GM21447 (cell line): ENCODE data around the gene DROSHA.

ENCODE experiments used
- ATAC-seq: cut with Tn5 transposase; IDR thresholded peaks from one replicate; pipeline ENCODE4 v1.9.1; 2021; ENCODE audit not compliant: unreplicated experiment

DROSHA gene

DNA sequence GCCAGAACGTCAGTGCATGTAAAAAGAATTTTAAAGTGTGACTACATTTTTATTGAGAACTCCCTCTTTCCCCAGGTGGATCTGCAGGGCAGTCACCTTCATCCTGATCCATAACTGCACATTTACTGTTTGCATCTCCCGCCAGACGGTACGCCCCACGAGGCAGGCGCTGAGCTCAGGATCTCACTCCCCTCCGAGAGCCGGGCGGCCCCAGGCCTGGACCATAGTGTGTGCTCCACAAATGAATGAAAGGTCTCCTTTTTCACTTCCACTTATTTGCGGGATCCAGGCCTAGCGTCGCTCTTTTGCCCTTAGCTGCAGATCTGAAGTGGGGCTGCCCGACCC, 378 bp downstream of the DROSHA start:
- ATAC-seq, result peak; percentile 32

DNA sequence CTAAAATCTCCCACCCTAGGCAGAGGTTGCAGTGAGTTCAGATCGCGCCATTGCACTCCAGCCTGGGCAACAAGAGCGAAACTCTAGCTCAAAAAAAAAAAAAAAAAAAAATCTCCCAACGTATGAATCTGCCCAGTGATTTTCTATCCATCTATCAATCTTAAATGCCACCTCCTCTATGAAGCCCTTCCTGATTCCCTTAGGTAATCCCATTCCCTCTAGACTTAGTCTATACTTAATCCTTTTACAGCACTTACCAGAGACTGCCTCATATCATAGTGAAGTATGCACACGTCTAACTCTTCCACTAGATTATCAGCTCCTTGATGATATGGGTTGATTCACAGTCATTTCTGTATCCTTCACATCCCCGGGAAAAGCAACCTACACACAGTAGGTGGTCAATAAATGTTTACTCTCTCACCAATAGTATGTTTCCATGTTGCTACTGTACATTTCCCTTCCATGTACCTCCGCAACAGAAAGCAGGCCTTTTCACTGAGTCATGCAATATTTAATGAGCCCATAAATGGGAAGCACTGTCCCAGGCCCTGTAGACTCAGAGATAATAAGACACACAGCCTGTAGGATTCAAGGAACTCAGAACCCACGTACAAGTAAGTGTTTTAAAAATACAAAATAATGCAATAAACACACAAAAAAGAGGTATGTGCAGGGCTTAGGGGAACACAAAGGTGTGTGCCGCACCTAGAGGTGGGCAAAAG, 1.2 kb downstream of the DROSHA start:
- ATAC-seq, result no peak

DNA sequence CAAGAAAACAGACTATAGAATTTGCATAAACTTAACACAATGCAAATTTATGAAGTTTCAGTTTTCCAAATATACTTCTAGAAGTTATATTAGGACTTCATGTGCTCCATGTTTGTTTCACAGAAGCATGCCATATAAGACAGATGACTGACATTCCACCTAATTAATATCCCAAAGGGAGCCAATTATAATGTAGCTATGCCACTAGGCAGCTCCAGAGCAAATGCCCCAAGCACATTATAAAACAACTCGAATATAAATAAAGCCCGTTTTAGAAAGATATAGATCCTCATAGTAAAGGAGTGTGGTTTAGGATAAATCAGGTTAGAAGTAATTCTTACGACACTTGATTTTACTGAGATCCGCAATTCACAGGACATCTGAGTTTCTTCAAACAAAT, 8.9 kb downstream of the DROSHA start:
- ATAC-seq, result no peak

DNA sequence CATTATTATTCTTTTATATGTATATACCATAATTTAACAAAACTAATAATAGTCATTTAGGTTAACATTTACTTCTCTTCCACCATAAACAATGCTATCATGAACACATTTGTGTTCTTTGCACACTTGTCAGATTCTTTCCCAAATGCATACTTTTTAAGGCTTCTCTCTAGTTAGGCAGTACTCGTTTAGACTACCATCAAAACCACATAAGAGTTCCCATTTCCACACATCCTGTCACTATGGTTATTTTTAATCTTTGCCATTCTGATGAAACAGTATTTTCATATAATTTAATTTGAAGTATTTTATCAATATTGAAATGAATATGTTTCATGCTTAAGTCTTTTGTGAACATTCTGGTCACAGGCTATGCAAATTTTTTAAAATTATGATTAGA, 15.1 kb downstream of the DROSHA start:
- no peak for ATAC-seq

DNA sequence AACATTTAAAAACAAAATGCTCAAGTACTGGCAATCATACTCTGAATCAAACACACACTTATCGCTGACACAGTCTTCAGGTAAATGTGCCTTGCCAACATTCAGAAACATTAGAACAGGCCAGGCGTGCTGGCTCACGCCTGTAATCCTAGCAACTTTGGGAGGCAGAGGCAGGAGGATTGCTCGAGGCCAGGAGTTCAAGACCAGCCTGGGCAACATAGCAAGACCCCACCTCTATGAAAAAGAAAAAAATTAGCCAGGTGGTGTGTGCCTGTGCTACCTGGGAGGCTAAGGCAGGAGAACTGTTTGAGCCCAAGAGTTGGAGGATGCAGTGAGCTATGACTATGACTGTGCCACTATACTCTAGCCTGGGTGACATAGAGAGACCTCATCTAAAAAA, 20.6 kb downstream of the DROSHA start:
- no peak for ATAC-seq

DNA sequence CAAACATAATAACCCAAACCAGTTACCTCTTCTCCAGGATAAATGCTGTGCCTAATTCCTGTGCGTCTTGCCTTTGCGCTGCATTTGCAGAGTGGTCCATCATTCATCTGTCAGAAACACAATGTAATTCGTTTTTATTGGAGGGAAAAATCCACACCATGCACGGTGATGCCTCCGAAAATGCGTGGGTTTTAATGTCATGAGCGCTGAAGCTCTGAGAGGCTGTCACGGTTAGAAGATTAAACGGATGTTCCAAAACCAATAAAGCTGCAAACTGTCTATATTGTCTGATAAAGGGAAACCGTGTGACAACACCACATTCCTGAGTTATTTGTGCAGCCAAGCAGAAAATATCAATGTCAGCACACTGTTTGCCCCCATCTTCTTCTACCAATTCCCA, 27.4 kb downstream of the DROSHA start:
- ATAC-seq, result no peak

DNA sequence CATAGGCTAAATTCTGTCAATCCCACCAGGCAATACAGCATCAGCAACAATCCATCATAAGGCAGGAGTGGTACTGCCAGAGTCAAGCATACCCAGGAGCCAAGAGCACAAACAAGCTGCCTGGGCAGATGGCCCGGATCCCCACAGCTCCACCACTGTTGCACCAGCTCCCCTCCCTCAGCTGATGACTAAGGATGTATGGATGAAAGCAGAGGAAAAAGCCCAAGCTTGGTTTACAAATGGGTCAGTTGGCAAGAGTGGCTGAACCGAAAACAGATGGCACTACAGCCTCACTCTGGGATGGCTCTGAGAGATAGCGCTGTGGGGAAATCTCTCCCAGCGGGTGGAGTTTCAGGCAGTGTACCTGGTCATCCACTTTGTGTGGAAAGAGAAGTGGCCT, 29.4 kb downstream of the DROSHA start:
- no peak for ATAC-seq

DNA sequence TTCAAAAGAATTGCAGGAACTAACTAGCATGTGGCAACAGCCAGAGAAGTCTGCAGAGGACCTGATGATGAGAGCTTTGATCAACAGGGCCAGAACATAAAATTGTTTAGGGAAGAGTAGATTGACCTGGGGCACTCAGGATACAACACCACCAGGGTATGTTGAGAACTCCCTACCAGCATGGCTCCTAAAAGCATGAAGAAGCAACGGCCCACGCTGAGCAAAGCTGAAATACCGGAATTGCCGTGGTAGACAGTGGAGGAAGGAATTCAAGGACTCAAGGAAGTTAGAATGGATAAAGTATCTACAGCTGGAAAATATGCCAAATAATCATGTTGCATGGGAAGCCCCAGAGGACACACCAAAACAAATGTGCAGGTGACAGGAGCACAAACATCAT, 31.6 kb downstream of the DROSHA start:
- no peak for ATAC-seq

DNA sequence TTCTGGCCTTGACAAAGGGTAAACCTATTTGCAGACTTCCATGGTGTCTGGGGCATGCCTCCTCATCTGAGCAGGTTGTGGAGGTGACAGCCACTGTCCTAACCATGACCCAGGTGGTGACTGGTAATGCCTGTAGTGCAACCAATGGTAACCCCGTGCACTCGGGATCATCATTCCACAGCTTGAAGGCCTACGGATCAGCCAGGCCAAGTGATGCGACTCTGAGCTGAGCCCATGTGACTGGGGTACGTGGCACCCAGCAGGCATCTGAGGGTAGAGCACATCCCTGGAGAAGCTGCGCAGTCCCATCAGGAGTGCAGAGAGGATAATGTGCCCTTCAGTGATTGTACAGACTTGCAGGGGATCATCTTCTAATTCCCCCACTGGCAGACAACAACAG, 35.0 kb downstream of the DROSHA start:
- ATAC-seq, result no peak

DNA sequence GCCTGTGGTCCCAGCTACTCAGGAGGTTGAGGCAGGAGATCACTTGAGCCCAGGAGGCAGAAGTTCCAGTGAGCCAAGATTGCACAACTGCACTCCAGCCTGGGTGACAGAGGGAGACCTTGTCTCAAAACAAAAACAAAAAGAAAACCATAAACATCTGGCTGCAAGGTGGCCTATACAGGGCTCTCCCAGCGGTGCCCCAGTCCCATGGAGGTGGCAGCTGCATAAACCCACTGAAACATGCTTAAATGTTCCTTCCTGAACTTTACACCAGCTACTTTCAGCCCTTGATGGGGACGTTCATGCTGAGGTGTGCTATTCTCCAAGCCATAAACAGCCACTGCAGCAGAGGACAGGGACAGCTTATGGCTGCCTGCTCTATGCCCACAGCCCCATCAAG, 35.6 kb downstream of the DROSHA start:
- no peak for ATAC-seq

DNA sequence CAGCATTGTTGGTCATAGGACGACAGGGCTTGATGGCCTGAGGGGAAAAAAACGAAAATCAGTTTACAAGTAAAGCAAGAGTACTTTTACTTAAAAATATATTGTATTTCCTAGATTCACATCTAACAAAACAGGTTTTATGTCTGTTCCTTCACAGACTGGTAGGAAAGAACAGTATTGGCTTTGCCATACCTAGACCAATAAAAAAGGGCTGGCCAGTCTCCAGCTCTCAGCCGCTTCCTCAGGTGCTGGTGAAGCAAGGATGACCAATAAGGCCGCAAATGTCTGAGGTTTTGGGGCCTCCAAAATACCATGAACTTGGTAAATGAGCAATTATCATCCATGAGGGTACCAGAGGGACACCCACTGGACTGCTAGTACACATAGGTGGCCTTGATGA, 36.6 kb downstream of the DROSHA start:
- ATAC-seq, result no peak

DNA sequence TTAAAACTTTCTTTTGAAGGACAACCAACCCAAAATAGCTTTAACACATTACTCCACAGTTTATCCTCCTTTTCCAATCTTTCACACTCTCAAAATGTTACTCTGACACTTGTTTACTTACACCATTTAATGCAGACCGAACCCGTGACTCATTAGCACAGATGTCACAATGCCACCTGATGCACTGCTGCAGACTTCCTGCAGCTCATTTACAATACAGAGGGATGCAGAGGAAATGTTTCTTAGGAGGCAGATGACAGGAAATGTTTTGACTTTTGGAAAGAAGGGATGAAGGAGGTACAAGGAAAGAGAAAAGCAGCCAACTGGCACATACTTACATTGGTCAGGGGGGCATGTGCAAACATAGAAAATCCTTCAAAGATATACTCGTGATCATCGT, 39.0 kb downstream of the DROSHA start:
- ATAC-seq, result no peak

DNA sequence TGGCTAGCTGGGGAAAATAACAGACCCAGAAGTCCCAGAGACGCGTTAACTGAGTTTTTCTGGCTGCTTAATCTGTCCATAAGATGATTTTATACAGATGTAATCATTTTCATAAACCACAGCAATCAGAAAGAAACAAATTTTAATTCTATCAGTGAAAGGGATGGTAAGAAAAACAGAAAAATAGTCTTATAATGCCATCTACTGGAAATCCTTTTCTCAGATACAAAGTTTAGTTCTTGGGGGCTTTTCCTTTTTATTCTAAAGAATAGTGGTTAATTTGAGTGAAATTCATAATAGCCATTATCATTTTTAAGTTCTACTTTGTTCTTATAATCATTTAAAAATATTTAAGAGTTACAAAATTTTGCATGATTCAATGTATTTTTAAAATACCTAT, 44.4 kb downstream of the DROSHA start:
- no peak for ATAC-seq

DNA sequence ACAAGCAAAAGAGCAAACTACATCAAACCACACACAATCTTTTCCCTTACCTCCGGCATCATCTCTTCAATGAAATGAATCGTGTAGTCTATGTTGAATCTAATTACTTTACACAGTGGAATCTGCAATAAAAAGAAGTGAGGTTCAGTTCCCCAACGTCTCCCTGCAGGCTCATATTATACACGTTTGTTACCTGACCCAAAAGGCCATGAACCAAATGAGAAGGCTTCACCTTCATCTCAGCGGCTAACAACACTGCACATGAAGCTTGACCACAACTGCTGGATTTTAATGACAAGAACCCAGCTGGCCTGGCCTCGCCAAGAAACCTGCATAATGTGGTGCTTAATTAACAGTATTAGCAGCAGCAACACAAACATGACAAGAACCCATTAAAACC, 45.5 kb downstream of the DROSHA start:
- ATAC-seq, result no peak

DNA sequence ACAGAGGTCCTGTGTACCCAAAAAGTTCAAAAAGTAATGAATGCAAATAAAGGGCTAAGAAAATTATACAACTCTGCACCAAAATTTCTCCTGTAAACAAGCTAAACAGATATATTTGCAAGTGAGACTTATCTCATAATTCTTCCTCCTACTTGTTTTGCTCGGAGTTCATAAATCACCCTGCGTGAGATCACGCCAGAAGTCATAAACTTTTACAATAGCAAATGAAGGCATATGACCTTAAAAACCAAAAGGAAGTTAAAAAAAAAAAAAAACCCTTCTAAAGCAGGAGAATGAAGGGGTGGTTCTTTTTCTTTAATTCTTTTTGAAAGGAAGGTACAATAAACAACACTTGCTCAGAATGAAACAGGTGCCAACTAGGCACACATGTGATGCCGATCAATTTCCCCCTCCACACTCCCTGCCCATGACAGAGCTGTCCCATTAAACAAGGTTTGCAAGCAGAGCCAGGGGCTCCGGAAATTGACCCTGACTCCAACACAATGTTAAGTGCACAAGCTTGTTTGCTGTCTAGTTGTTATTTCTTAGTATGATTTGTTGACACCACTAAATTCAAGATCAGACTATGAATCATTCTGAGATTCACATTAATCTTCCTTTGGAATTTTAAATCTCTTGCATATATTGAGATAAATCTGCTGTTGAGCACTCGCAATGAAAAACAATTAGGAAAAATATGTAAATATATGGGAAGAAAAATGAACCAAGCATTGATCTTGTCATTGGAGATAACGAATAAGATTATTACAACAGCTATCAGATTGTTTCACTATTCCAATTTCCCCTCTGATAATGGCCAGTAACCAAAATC, 46.3 kb downstream of the DROSHA start:
- ATAC-seq, result no peak

DNA sequence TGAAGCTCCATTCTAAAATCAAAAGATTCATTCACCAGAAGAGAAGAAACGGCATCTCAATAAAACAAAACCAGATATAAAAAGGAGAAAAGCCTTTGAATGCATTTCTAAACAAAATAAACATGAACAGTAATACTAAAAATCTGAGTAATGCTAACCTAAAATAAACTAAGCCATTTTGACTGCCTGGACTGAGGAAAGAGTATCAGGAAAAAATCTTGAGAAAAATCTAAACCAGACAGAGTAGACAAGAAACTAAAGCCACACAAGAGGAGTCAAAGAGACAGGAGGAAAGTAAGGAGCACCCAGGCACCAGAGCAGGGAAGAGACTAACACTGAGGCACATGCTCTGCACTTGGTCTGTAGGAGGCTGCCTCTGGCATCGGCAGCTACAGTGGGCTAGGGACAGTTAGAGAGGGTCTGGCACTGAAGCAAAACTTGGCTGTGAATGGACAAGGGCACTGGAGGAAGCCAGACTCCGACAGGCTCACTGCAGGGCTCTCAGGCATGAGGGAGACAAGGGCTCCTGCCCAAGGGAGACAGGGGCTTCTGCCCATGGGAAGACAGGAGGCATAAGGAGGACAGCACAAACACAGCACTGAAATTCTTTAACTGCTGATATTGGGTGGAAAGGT, 50.2 kb downstream of the DROSHA start:
- ATAC-seq, result no peak

DNA sequence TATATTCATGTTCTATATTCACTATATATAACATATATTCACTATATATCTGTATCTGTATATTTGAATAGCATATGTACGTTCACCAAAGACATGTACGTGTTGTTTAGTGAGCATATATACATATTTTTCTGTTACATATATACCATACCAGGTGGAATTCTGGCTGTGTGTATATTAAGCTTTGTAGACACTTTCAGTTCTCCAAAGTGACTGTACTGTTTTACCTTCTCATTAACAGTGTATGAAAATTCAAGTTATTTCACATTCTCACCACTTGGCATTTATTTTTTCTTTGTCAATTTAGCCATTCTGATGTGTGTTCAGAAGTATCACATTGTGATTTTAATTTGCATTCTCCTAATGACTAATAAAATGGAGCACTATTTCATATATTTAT, 52.2 kb downstream of the DROSHA start:
- ATAC-seq, result no peak

DNA sequence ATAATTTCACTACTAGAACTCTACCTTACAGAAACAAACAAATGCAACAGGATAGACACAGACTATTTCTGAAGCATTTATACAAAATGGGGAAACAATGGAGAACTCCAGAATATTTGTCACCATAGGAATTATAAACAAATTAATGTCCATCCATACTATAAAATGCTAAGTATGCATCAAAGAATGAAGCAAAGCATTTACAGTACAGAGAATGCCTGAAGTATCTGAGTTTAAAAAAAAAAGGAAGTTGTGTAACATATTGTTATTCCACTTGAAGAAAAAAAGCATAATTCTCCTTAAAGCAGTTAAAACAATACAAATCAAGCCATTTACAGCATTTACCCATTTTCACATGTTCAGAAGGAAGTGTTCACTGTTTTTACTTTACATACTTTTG, 53.0 kb downstream of the DROSHA start:
- ATAC-seq, result no peak

DNA sequence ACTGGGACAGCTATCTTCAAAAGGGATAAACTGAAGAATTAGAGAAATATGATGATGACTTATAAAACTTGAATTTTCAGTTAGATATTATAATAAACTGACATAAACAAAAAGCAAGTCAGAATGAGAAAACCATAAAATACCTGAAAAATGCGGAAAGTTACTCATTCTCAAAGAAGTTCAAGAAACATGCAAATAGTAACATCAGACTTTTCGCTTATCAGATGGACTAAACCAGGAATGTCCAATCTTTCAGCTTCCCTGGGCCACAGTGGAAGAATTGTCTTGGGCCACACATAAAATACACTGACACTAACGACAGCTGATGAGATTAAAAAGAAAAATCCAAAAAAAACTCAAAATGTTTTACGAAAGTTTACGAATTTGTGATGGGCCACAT, 53.9 kb downstream of the DROSHA start:
- no peak for ATAC-seq

DNA sequence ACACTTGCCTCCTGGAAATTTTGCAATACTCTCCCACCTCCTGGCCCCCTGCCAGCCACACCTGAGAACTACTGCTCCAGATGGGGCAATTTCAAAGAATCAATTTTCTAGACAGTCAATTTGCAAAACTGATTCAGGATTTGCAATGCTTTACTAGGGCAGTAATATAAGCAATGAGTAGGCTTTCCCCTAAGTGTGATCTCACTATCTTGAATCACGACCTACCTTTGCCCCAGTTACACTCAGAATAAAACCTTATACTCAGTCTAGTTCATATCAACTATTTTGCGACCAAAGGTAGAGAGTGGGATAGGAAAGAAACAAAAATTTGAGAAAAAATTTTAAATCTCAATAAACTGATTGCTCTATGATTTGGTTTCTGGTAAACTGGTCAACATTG, 54.4 kb downstream of the DROSHA start:
- ATAC-seq, result no peak

DNA sequence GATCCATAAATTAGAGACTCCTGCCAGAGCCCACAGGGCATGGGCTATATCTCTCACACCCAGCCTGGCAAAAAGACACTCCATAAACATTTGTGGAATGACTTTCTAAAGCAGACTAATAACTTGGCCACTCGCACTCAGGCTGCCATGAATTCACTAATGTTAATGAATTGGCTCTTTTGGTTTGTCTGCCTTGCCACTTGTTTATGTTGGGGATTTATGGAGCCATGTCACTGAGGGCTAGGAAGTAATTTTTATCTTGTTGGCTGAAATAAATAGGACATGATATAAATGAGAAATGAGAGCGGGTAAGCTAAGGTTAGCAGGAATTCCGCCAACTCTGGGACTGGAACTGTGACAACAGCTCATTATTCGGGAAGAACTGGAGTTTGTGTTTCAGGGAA, 55.2 kb downstream of the DROSHA start:
- no peak for ATAC-seq

DNA sequence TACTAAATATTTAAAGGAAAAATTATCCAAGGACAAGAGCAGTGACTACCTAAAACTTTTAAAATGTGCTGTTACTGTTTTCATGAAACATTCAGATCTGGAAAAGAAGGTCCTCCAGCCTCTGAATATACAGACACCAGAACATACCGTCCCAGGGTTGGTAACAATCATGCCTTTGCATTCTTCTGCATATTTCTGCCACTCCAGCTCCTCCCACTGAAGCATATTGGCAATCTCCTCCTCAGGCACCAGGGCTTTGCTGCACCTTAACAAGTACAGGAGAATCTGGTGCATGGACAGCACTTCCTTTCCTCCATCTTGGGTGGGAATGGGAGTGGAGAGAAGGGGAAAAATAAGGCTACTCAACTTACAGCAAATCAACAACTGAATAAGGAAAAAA, 60.0 kb downstream of the DROSHA start:
- no peak for ATAC-seq
